Esophagus muscularis mucosa (tissue), 3 donors: ENCODE results near the gene AGAP1.
A peak's percentile ranks its signal among the peaks of the same experiment; 100 is the strongest.

Experiments used
- POLR2A ChIP-seq: fragments of 450-650 bp; IDR thresholded peaks from one replicate; pipeline ENCODE4 v1.6.1; 2017; ENCODE audit warnings: antibody characterized with exemption, moderate library complexity, mild to moderate bottlenecking, low read depth
- POLR2AphosphoS5 ChIP-seq, 2 donors: sonication (generic); formaldehyde crosslinking; IDR thresholded peaks; one replicate each; pipeline ENCODE4 v1.6.1; 2017; ENCODE audit warnings: antibody characterized with exemption in 2 of 2
- TF ChIP-seq, protein P1 (sequence below), 3 experiments: fragments of 200-600 bp in 2 of 3; fragments of 450-650 bp in 1 of 3; sonication (generic) in 2 of 3; IDR thresholded peaks; one replicate each; pipeline ENCODE4 v1.5.1; 2017 to 2019; ENCODE audit warnings: antibody characterized with exemption in 3 of 3, mild to moderate bottlenecking in 2 of 3, moderate library complexity in 1 of 3

DNA sequence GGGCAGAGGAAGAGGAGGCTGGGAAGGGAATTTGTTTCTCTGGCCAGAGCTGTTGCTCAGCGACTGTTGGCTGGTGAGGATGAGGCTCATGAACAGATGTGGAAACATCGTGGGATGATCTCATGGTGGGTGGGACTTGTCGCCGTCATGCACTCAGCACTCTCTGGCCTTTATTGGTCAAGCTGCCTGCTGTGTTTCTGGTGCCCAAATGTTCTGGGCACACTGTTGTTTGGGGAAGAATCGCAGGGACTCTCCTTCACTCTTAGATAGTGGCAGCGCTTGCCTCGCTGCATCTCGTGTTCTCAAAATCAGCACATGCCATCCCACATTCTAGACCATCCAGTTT, 145.6 kb downstream of the AGAP1 start:
- TF ChIP-seq, protein P1, sequence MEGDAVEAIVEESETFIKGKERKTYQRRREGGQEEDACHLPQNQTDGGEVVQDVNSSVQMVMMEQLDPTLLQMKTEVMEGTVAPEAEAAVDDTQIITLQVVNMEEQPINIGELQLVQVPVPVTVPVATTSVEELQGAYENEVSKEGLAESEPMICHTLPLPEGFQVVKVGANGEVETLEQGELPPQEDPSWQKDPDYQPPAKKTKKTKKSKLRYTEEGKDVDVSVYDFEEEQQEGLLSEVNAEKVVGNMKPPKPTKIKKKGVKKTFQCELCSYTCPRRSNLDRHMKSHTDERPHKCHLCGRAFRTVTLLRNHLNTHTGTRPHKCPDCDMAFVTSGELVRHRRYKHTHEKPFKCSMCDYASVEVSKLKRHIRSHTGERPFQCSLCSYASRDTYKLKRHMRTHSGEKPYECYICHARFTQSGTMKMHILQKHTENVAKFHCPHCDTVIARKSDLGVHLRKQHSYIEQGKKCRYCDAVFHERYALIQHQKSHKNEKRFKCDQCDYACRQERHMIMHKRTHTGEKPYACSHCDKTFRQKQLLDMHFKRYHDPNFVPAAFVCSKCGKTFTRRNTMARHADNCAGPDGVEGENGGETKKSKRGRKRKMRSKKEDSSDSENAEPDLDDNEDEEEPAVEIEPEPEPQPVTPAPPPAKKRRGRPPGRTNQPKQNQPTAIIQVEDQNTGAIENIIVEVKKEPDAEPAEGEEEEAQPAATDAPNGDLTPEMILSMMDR (IDR thresholded peaks at IDR 0.05) = no peak
- TF ChIP-seq POLR2AphosphoS5 (IDR thresholded peaks at IDR 0.05) (peak; percentile 96 to 98), POLR2A (peak; percentile 37)
